ENCODE data around the gene PAPPA. TPM values are rescaled to one million over a fixed set of nuclear protein-coding genes. Genes with fewer than 3 reads are reported as not detected.

The PAPPA gene
- total RNA-seq, 1 experiment from 2014 or later = 0.05 TPM

DNA sequence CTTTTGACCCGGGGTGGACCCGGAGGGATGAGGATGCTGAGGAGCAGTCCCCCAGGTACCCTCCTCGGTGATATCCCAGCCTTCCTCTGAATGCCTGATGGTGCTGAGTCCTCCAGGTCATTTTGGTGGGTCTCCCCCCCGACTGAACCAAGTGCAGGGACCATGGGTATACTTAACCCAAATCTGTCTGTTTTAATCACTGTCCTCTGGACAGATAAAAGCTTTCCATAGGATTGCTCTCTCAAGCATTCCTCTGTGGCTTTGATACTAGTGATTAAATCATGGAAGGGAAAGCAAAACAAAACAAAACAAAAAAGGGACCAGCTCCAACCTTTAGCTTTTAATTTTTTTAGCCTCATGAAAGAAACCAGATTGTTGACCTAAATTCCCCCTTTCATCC, 26.0 kb downstream of the PAPPA start:
- no peaks in the 10 kb centered on the region for H3K9me3 ChIP-seq (ENCODE audit: control insufficient read depth in 1 of 2, insufficient read depth in 1 of 2, low read depth in 1 of 2, low read length in 2 of 2)
- H3K36me3 ChIP-seq (ENCODE audit: control insufficient read depth in 1 of 2, insufficient read depth in 2 of 2, low read length in 2 of 2) = no peaks in the 10 kb centered on the region
- no peak overlapping the region for H3K27ac ChIP-seq (ENCODE audit: low read depth, low read length)
- no peak for TF ChIP-seq CEBPB (IDR thresholded peaks at IDR 0.05; ENCODE audit: low read depth)
- TF ChIP-seq TCF7L2 (IDR thresholded peaks at IDR 0.05; ENCODE audit: borderline replicate concordance, extremely low read depth, insufficient read depth, insufficient read length) = no peak
- TF ChIP-seq SIN3A (IDR thresholded peaks at IDR 0.05; ENCODE audit: low read depth) = no peak
- TF ChIP-seq, protein P1, sequence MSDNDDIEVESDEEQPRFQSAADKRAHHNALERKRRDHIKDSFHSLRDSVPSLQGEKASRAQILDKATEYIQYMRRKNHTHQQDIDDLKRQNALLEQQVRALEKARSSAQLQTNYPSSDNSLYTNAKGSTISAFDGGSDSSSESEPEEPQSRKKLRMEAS (IDR thresholded peaks at IDR 0.05) = no peak
- no peak for TF ChIP-seq SP1 (IDR thresholded peaks at IDR 0.05; ENCODE audit: low read depth)
- TF ChIP-seq, protein P2, sequence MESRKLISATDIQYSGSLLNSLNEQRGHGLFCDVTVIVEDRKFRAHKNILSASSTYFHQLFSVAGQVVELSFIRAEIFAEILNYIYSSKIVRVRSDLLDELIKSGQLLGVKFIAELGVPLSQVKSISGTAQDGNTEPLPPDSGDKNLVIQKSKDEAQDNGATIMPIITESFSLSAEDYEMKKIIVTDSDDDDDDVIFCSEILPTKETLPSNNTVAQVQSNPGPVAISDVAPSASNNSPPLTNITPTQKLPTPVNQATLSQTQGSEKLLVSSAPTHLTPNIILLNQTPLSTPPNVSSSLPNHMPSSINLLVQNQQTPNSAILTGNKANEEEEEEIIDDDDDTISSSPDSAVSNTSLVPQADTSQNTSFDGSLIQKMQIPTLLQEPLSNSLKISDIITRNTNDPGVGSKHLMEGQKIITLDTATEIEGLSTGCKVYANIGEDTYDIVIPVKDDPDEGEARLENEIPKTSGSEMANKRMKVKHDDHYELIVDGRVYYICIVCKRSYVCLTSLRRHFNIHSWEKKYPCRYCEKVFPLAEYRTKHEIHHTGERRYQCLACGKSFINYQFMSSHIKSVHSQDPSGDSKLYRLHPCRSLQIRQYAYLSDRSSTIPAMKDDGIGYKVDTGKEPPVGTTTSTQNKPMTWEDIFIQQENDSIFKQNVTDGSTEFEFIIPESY (IDR thresholded peaks at IDR 0.05; ENCODE audit: extremely low read depth, insufficient replicate concordance, low read length) = no peak
- no peak for TF ChIP-seq EZH2 (IDR thresholded peaks at IDR 0.05)
- no peak for TF ChIP-seq JUND (IDR thresholded peaks at IDR 0.05)
- no peak for TF ChIP-seq POLR2AphosphoS5 (IDR thresholded peaks at IDR 0.05; ENCODE audit: low read depth, low read length)
- TF ChIP-seq ZNF274 (IDR thresholded peaks at IDR 0.05; ENCODE audit: low read depth, low read length) = no peak
- TF ChIP-seq, protein P3, sequence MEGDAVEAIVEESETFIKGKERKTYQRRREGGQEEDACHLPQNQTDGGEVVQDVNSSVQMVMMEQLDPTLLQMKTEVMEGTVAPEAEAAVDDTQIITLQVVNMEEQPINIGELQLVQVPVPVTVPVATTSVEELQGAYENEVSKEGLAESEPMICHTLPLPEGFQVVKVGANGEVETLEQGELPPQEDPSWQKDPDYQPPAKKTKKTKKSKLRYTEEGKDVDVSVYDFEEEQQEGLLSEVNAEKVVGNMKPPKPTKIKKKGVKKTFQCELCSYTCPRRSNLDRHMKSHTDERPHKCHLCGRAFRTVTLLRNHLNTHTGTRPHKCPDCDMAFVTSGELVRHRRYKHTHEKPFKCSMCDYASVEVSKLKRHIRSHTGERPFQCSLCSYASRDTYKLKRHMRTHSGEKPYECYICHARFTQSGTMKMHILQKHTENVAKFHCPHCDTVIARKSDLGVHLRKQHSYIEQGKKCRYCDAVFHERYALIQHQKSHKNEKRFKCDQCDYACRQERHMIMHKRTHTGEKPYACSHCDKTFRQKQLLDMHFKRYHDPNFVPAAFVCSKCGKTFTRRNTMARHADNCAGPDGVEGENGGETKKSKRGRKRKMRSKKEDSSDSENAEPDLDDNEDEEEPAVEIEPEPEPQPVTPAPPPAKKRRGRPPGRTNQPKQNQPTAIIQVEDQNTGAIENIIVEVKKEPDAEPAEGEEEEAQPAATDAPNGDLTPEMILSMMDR (IDR thresholded peaks at IDR 0.05 in 2 of 3, conservative IDR thresholded peaks at IDR 0.05 in 1 of 3; ENCODE audit: borderline replicate concordance in 1 of 3, insufficient read depth in 1 of 3, low read depth in 2 of 3, low read length in 2 of 3) = no peak
- TF ChIP-seq ZFX (IDR thresholded peaks at IDR 0.05) = no peak
- no peak for TF ChIP-seq ELF1 (IDR thresholded peaks at IDR 0.05; ENCODE audit: borderline replicate concordance, low read depth)
- TF ChIP-seq EGR1 (IDR thresholded peaks at IDR 0.05; ENCODE audit: low read depth) = no peak
- TF ChIP-seq CBX3 (IDR thresholded peaks at IDR 0.05; ENCODE audit: low read depth) = no peak
- no peak for TF ChIP-seq YY1 (IDR thresholded peaks at IDR 0.05; ENCODE audit: extremely low read depth, insufficient replicate concordance, low read depth, low read length)
- TF ChIP-seq, protein P4, sequence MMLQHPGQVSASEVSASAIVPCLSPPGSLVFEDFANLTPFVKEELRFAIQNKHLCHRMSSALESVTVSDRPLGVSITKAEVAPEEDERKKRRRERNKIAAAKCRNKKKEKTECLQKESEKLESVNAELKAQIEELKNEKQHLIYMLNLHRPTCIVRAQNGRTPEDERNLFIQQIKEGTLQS (IDR thresholded peaks at IDR 0.05) = no peak
- no peak for TF ChIP-seq SRF (IDR thresholded peaks at IDR 0.05; ENCODE audit: low read depth)
- no peaks in the 10 kb centered on the region for H4K20me1 ChIP-seq (ENCODE audit: insufficient read depth)
- no peaks in the 10 kb centered on the region for H3K4me1 ChIP-seq (ENCODE audit: control insufficient read depth in 1 of 2, insufficient read depth in 2 of 2, low read length in 2 of 2)
- DNase-seq (ENCODE audit: low read depth, low spot score) (no peak), ATAC-seq (no peak)
- no peak overlapping the region for H3K4me2 ChIP-seq (ENCODE audit: low read length)
- H2AFZ ChIP-seq (ENCODE audit: low read depth, low read length, poor library complexity, severe bottlenecking) = no peak overlapping the region
- ChIA-PET POLR2A (no interaction called here), RAD21 (ENCODE audit: low non-redundant PET in 1 of 2, low total read pairs in 2 of 2, uncharacterized antibody in 2 of 2, unreplicated experiment in 2 of 2) (no interaction called here), CTCF (no interaction called here)
- no peak overlapping the region for H3K9ac ChIP-seq (ENCODE audit: low read length)
- no peak overlapping the region for H3K4me3 ChIP-seq (replicated peaks in 1 of 2; ENCODE audit: low read depth in 1 of 2, low read length in 2 of 2)
- no TSS peak for BruUV-seq (replicated peaks)
- H3K27me3 ChIP-seq (ENCODE audit: insufficient read depth, low read length) = peaks cover 51% of the 10 kb centered on the region
- H3K79me2 ChIP-seq (ENCODE audit: insufficient read depth, low read length) = no peaks in the 10 kb centered on the region
- intact Hi-C loops (cut with micrococcal nuclease) = no loop called here
- no peaks in the 10 kb centered on the region for H3K9me2 ChIP-seq (ENCODE audit: insufficient read depth)
